Hepatocyte (in vitro differentiated cells): ENCODE measurements around the gene AKAP13. TPM values are rescaled to one million over a fixed set of nuclear protein-coding genes. Genes with fewer than 3 reads are reported as not detected.
"Not testable (repeated sequence)": the region's sequence is repeated elsewhere in the genome, so short reads cannot be mapped to it uniquely, and the experiment has no call there.

Source experiments
- DNase-seq: peaks from one replicate; pipeline ENCODE4 v3.0.0-alpha.2; 2016; ENCODE audit warnings: low spot score
- H2AFZ ChIP-seq: fragments of 200-600 bp; sonication (generic); 2 replicates; pipeline ENCODE4 v1.6.0; 2016; ENCODE audit warnings: antibody characterized with exemption, mild to moderate bottlenecking
- H3K27ac ChIP-seq: fragments of 200-600 bp; sonication (generic); 2 replicates; pipeline ENCODE4 v1.5.1; 2016; ENCODE audit warnings: mild to moderate bottlenecking
- H3K27me3 ChIP-seq: fragments of 200-600 bp; sonication (generic); 2 replicates; pipeline ENCODE4 v1.6.1; 2016
- H3K36me3 ChIP-seq: fragments of 200-600 bp; sonication (generic); replicated peaks from 2 replicates; pipeline ENCODE4 v1.5.1; 2016; ENCODE audit warnings: low read depth; ENCODE audit not compliant: insufficient read depth
- H3K4me1 ChIP-seq: fragments of 200-600 bp; sonication (generic); 2 replicates; pipeline ENCODE4 v1.5.1; 2016; ENCODE audit warnings: mild to moderate bottlenecking, moderate library complexity; ENCODE audit not compliant: insufficient read depth
- H3K4me2 ChIP-seq: fragments of 200-600 bp; sonication (generic); 2 replicates; pipeline ENCODE4 v1.6.0; 2016
- H3K4me3 ChIP-seq: fragments of 200-600 bp; sonication (generic); 2 replicates; pipeline ENCODE4 v1.5.1; 2016; ENCODE audit warnings: mild to moderate bottlenecking
- H3K79me2 ChIP-seq: fragments of 200-600 bp; sonication (generic); 2 replicates; pipeline ENCODE4 v1.6.0; 2017; ENCODE audit warnings: mild to moderate bottlenecking
- H3K9me2 ChIP-seq: fragments of 200-600 bp; sonication (generic); replicated peaks from 2 replicates; pipeline ENCODE4 v1.6.0; 2017; ENCODE audit warnings: mild to moderate bottlenecking; ENCODE audit not compliant: insufficient read depth
- H3K9me3 ChIP-seq: fragments of 200-600 bp; sonication (generic); 2 replicates; pipeline ENCODE4 v1.5.1; 2016; ENCODE audit warnings: low read depth, mild to moderate bottlenecking
- H4K20me1 ChIP-seq: fragments of 200-600 bp; sonication (generic); 2 replicates; pipeline ENCODE4 v1.6.0; 2016; ENCODE audit warnings: mild to moderate bottlenecking; ENCODE audit not compliant: insufficient read depth, poor library complexity, severe bottlenecking
- WGBS: methylation state at CpG from one replicate; pipeline ENCODE4 v1.1.6; 2016; ENCODE audit warnings: low lambda C conversion rate; ENCODE audit errors: missing lambda C conversion rate; 5-methylcytosine and 5-hydroxymethylcytosine counted together
- polyA plus RNA-seq: library from polyadenylated mRNA; unstranded; fragments of >200 nt; fragmentation: Nextera tagmentation; extraction: Ambion mirVana; gene quantifications from 2 replicates; pipeline ENCODE4 v1.2.1, GENCODE V29; 2016
- total RNA-seq: library from RNA; depleted of rRNA; stranded (reverse); fragments of >200 nt; gene quantifications from 2 replicates; pipeline ENCODE4 v1.2.3, GENCODE V29; 2014

Gene AKAP13
- total and polyA plus RNA-seq, 2 experiments from 2014 or later, result 55.6 to 80.9 TPM

DNA sequence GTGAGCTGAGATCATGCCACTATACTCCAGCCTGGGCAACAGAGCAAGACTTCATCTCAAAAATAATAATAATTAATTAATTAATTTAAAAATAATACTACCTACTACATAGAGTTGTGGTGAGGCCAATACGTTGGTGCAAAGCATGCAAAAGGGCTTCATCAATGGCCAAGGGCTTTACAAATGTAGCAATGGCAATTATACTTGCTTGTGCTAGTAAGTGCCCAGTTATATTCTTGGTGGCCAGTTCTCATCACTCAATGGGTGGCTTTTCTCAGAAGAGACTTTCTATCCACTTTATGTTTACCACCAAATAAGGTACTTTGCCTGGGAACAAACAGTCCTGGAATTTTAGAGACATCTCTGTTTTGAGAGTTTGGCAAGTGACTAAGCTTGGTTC is 36.2 kb upstream of the AKAP13 start:
- not testable (repeated sequence) for H3K4me2 ChIP-seq, H3K27me3 ChIP-seq, H3K9me3 ChIP-seq, H3K79me2 ChIP-seq, H3K36me3 ChIP-seq, H3K9me2 ChIP-seq, H4K20me1 ChIP-seq, H2AFZ ChIP-seq, H3K4me3 ChIP-seq, DNase-seq
- WGBS, result 95% methylated on average over 1 of the region's 1 CpG
- peaks cover 31% of the 10 kb centered on the region for H3K4me1 ChIP-seq
- peak overlapping the region; percentile 92 for H3K27ac ChIP-seq

DNA sequence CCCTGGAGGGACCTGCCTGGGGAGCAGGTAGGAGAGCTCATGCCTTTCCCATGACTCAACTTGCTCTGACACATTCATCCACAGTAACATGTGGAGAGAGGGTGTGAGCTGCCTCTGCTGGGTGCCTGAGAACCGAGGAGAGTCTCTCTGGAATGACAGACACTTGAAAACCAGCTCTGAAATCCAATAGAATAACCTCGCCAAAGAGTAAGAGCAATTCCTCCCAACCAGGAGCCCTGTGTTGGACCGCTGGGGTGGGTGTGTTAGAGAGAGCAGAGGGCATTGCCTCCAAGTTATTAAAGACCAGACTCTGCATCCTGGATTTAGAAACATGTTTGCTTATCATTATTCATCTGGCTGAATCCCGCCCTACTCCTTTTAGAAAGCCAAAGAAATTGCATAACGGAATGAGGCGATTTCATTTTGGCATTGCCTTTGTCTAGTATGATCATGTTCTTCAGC is 35.7 kb upstream of the AKAP13 start:
- DNase-seq, result peak; percentile 30
- 59% methylated on average over 6 of the region's 6 CpGs for WGBS
- not testable (repeated sequence) for H3K4me3 ChIP-seq, H2AFZ ChIP-seq, H4K20me1 ChIP-seq, H3K9me3 ChIP-seq, H3K36me3 ChIP-seq, H3K79me2 ChIP-seq, H3K27me3 ChIP-seq, H3K4me2 ChIP-seq, H3K9me2 ChIP-seq
- Histone ChIP-seq H3K4me1 (peaks cover 31% of the 10 kb centered on the region), H3K27ac (peak overlapping the region; percentile 92)

DNA sequence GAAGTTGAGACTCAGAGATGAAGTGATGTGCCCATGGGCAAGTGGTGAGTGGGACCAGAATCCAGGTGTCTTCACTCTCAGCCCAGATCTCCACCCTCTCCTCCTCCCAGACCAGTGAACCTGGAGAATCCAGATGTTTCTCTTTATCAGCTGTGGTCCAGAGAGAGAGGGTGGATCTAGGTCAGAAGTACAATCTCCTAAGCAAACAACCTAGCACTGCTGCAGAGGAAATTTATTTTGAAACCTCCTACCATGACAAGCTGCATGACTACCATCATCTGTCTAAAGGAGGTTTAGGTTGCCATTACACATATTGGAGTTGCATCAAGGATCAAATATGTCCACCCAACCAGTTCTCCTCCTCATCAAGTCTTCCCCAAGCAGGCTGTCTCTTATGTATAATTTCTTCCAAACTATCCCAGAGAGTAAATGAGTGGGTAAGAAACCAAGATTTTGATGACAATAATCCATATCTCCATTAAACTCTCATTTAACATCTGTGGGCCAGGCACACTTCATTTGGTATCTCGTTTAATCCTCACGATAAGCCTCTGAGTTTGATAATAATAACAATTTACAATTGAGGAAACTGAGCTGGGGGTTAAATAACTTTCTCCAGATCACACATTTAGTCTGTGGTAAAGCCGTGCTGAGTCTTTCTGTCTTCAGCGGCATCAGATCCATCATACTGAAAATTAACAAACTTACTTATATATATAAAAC is 35.0 kb upstream of the AKAP13 start:
- not testable (repeated sequence) for H3K79me2 ChIP-seq, H2AFZ ChIP-seq, H4K20me1 ChIP-seq, H3K36me3 ChIP-seq, DNase-seq, H3K27me3 ChIP-seq, H3K4me3 ChIP-seq, H3K4me2 ChIP-seq, H3K9me2 ChIP-seq, H3K9me3 ChIP-seq
- Histone ChIP-seq H3K4me1 (peaks cover 31% of the 10 kb centered on the region), H3K27ac (peak overlapping the region; percentile 92)
- WGBS, result 77% methylated on average over 4 of the region's 4 CpGs

DNA sequence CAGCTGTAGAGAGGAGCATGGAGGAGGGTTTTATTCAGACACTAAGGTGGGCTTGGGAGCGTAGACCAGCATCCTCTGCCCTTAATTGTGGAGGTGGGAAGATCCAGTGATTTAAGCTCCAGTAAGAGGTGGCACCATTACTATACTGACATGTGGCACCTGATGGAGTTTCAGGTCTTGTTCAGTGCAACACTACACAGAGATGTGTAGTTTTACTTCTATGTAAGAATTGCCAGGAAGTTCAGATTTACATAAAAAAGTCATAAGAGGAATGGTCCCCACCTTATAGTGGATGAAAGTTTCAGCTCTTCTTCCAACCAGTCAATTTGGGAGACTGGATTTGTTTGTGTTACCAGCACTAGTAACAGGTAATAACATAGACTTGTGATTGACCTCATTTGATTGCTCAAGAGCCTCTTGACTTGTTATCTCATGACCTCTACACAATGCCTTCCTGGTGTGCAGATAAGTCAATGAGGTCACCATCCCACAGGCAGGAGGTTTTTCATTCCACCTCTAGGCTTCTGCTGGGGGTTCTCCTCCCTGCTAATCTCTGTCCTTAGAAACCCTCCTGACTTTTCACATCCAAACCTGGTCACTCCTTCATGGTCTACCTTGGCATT is 33.8 kb upstream of the AKAP13 start:
- H3K36me3 ChIP-seq, H3K4me2 ChIP-seq: not testable (repeated sequence)

DNA sequence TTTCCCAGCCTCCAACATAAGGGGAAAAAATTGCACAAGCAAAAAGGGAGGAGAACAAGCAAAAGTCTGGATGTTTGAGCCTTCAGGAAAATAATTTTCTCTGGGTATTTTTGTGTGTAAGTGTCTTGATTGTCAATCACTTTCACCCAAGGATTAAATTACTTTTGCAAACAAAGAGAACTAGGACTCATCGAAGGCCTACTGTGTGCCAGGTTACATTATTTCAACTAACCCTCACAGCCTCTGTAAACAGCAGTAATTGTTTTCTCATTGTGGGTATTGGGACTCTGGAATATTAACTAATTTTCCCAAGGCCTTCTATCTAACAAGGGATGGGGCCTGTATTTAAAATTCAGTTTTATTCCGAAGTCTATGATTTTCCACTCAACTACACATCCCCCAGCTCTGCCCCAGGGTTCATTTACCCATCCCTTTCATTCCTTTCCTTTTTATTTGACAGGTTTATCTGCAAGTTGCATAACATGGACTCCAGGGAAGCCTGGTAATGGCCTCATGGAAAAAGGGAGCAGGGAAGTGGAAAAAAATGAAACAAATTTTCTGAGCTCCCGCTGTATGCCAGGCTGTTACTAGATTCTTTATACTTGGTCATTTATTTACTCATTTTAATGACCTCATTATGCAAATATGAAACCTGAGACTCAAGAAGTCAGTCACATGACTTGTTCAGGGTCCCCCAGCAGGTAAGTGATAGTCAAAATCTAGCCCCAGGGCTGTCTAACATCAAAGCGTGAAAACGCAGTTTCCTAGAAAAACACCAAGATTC is 32.9 kb upstream of the AKAP13 start:
- H3K4me3 ChIP-seq, H3K9me3 ChIP-seq, H3K27me3 ChIP-seq, H3K9me2 ChIP-seq, H3K79me2 ChIP-seq, H3K36me3 ChIP-seq, H4K20me1 ChIP-seq, H2AFZ ChIP-seq: not testable (repeated sequence)
- WGBS, result 43% methylated on average over 5 of the region's 5 CpGs
- peak; percentile 21 for DNase-seq
- H3K4me1 ChIP-seq, result peaks cover 31% of the 10 kb centered on the region
- H3K27ac ChIP-seq, result peak overlapping the region; percentile 91
- H3K4me2 ChIP-seq, result peak overlapping the region; percentile 26

More for the DNA sequence above, 33.8 kb upstream of the AKAP13 start:
- H3K9me2 ChIP-seq, H2AFZ ChIP-seq, H3K79me2 ChIP-seq, H3K9me3 ChIP-seq, H4K20me1 ChIP-seq, H3K4me3 ChIP-seq, H3K27me3 ChIP-seq: not testable (repeated sequence)
- peak; percentile 23 for DNase-seq
- 88% methylated on average over 1 of the region's 1 CpG for WGBS
- Histone ChIP-seq H3K4me1 (peaks cover 31% of the 10 kb centered on the region), H3K27ac (peak overlapping the region; percentile 91)

DNA sequence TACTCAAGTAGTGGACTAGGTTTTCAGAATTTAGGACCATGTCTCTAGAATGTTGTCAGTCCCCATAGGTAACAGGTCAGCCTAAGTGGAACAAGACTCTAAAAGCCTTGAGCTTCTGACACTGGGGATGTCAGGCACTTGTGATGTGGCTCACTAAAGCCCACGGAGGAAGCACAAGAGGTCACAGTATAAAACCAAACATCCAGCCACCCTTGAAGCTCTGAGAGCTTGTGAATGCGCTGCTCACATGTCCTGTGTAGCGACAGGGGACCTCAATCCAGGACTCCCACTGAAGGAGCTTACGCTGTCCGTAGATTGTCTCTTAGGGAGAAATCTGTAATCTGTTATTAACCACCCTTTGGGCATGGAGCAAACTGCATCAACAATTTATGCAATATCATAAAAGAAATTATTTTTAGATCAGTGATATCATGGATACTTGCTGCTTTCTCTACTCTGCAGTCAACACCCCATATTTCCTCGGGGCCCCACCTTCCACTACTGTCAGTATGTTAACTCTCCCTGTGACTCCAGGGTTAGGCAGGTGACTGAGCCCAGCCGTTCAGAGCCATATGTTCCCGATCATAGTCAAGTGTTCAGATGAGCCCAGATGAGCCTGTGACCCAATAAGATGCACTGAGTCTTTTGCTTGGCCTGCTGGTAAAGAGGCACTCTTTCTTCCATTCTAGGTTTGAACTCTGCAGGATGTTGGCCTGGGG is 32.2 kb upstream of the AKAP13 start:
- Histone ChIP-seq H3K27ac (peak overlapping the region; percentile 91), H3K4me1 (peaks cover 31% of the 10 kb centered on the region), H3K4me2 (peak overlapping the region; percentile 26)
- not testable (repeated sequence) for H3K79me2 ChIP-seq, H3K4me3 ChIP-seq, H3K9me3 ChIP-seq, H3K27me3 ChIP-seq, H3K9me2 ChIP-seq, H2AFZ ChIP-seq, H4K20me1 ChIP-seq, H3K36me3 ChIP-seq, DNase-seq
- 85% methylated on average over 8 of the region's 8 CpGs for WGBS

DNA sequence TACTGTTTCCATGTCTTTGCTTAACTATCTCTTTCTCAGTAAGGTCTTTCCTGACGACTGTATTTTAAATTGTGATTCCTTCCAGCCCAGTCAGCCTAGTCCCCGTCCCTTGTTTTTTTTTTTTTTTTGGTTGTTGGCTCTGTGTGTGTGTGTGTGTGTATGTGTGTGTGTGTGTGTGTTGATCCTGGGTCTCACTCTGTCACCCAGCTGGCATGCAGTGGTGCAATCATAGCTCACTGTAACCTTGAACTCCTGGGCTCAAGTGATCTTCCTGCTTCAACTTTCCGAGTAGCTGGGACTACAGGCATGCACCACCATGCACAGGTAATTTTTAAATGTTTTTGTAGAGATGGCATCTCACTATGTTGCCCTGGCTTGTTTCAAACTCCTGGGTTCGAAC is 31.3 kb upstream of the AKAP13 start:
- not testable (repeated sequence) for H3K79me2 ChIP-seq, H3K36me3 ChIP-seq, H2AFZ ChIP-seq, H4K20me1 ChIP-seq, H3K4me2 ChIP-seq, H3K27me3 ChIP-seq, H3K9me2 ChIP-seq, H3K9me3 ChIP-seq, DNase-seq, H3K4me3 ChIP-seq
- WGBS, result 71% methylated on average over 4 of the region's 4 CpGs
- peaks cover 27% of the 10 kb centered on the region for H3K4me1 ChIP-seq
- H3K27ac ChIP-seq, result peak overlapping the region; percentile 21
